Left lung (tissue), 10 donors: ENCODE measurements around the gene WDR74. TPM values are rescaled to one million over a fixed set of nuclear protein-coding genes. Genes with fewer than 3 reads are reported as not detected.

Experiments
- ATAC-seq: fragments of 200-7000 bp; cut with Tn5 transposase; one replicate; pipeline ENCODE4 v1.9.1; 2020; ENCODE audit warnings: moderate library complexity
- DNase-seq, 4 donors: peaks; one replicate each; pipeline ENCODE4 v3.0.0-alpha.2; 2013 to 2020
- H3K27ac ChIP-seq, 2 donors: fragments of 200-600 bp; sonication (generic) in 1 of 2; one replicate each; pipeline versions ENCODE4 v1.5.0 to v1.8.0; 2020 to 2021
- H3K27me3 ChIP-seq, 2 donors: fragments of 200-600 bp; sonication (generic) in 1 of 2; one replicate each; pipeline versions ENCODE4 v1.5.0 to v1.8.0; 2020 to 2021
- H3K36me3 ChIP-seq, 2 donors: fragments of 200-600 bp; sonication (generic) in 1 of 2; one replicate each; pipeline versions ENCODE4 v1.5.0 to v1.8.0; 2020 to 2021
- H3K4me1 ChIP-seq, 2 donors: fragments of 200-600 bp; one replicate each; pipeline ENCODE4 v1.8.0; 2021
- H3K4me3 ChIP-seq, 2 donors: fragments of 200-600 bp; sonication (generic) in 1 of 2; one replicate each; pipeline versions ENCODE4 v1.5.0 to v1.8.0; 2020 to 2021; ENCODE audit warnings: mild to moderate bottlenecking in 1 of 2
- H3K9me3 ChIP-seq, 2 donors: fragments of 200-600 bp; sonication (generic) in 1 of 2; one replicate each; pipeline versions ENCODE4 v1.5.0 to v1.8.0; 2020 to 2021
- intact Hi-C, 2 donors: fragments of 100-400 bp; cut with DNase I; formaldehyde crosslinking; loops; one replicate each; pipeline versions ENCODE4 v1.11.2 to v1.14.2; 2022
- microRNA-seq, 2 donors: library from miRNA; unstranded; fragments of <30 nt; microRNA quantifications; one replicate each; pipeline ENCODE4, GENCODE V29; 2019
- polyA plus RNA-seq, 6 donors: library from polyadenylated mRNA; unstranded; fragments of 120-200 nt; gene quantifications; one replicate each; pipeline ENCODE4 v1.2.1, GENCODE V29; 2013; ENCODE audit not compliant: insufficient read length in 6 of 6
- total RNA-seq, 2 donors: library from RNA; stranded (reverse); fragmentation: NEBNext Ultra II Directional; extraction: Animal tissue kit (Norgen Biotek cat#: 25700); gene quantifications; one replicate each; pipeline ENCODE4 v1.2.1, GENCODE V29; 2021
- TF ChIP-seq, protein P1 (sequence below), 2 donors: fragments of 200-600 bp; sonication (generic) in 1 of 2; IDR thresholded peaks; one replicate each; pipeline versions ENCODE4 v1.5.0 to v1.8.0; 2021; ENCODE audit warnings: antibody characterized with exemption in 2 of 2
- donor health status: DM: no; HTN: yes; CAD: no.
- donor health status: DM: no; HTN: no; CAD: no.

WDR74 gene
- total and polyA plus RNA-seq, 8 donors = 24.6 to 54.0 (median 43.3) TPM

DNA sequence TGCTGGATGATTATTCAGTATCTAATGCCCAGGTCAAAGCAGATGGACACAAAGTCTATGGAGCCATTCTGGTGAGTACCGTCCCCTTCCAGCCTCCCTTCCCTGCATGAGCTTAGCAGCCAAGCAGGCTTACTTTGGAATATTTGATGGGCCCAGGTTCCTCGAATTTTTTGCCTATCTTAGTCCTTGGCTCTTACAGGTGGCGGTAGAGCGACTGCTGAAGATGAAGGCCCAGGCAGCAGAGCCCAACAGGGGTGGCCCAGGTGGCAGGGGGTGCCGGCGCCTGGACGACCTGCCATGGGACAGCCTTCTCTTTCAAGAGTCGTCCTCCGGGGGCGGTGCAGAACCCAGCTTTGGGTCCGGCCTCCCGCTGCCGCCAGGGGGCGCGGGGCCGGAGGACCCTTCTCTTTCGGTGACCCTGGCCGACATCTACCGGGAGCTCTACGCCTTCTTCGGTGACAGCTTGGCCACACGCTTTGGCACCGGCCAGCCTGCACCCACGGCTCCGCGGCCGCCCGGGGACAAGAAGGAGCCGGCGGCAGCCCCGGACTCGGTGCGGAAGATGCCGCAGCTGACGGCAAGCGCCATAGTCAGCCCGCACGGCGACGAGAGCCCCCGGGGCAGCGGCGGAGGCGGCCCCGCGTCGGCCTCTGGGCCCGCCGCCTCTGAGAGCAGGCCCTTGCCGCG is 52.9 kb downstream of the WDR74 start:
- DNase-seq (peak; percentile 83 to 97 (median 91)), ATAC-seq (peak; percentile 84)
- H3K27ac ChIP-seq = peak overlapping the region; percentile 96 to 98
- H3K4me3 ChIP-seq = peak overlapping the region; percentile 91 to 96
- intact Hi-C loops = no loop called here
- H3K27me3 ChIP-seq = no peaks in the 10 kb centered on the region
- H3K36me3 ChIP-seq = peaks cover 0 to 43% of the 10 kb centered on the region in 2 donors
- TF ChIP-seq, protein P1, sequence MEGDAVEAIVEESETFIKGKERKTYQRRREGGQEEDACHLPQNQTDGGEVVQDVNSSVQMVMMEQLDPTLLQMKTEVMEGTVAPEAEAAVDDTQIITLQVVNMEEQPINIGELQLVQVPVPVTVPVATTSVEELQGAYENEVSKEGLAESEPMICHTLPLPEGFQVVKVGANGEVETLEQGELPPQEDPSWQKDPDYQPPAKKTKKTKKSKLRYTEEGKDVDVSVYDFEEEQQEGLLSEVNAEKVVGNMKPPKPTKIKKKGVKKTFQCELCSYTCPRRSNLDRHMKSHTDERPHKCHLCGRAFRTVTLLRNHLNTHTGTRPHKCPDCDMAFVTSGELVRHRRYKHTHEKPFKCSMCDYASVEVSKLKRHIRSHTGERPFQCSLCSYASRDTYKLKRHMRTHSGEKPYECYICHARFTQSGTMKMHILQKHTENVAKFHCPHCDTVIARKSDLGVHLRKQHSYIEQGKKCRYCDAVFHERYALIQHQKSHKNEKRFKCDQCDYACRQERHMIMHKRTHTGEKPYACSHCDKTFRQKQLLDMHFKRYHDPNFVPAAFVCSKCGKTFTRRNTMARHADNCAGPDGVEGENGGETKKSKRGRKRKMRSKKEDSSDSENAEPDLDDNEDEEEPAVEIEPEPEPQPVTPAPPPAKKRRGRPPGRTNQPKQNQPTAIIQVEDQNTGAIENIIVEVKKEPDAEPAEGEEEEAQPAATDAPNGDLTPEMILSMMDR (IDR thresholded peaks at IDR 0.05) = peak; percentile 90 to 97
- peaks cover 18 to 50% of the 10 kb centered on the region in 2 donors for H3K4me1 ChIP-seq
- no peaks in the 10 kb centered on the region for H3K9me3 ChIP-seq

Small RNA genes lying within 50 kb of the gene (microRNA-seq; reads per million reads assigned to microRNA genes)
- gene MIR6514 (0.84 to 1.6 reads per million in 2 donors), gene MIR6748 (0 to 0.14 reads per million in 2 donors)

Other genes with a start within 250 kb of the WDR74 start
- gene TUT1, start 248.1 kb downstream of the WDR74 start, total RNA-seq = 10 to 100 TPM; 12.6 to 19.8 TPM
- gene TUT1, start 248.1 kb downstream of the WDR74 start, polyA plus RNA-seq = 10 to 100 TPM; 21.9 to 27.8 (median 23.4) TPM
- gene MTA2, start 237.7 kb downstream of the WDR74 start, total RNA-seq = 10 to 100 TPM; 67.1 to 86.0 TPM
- gene MTA2, start 237.7 kb downstream of the WDR74 start, polyA plus RNA-seq = 100 to 1,000 TPM in 2 of 6 donors, 10 to 100 TPM in 4; 90.1 to 110 (median 97.4) TPM
- gene EML3, start 226.8 kb downstream of the WDR74 start, total RNA-seq = 10 to 100 TPM; 61.5 to 82.5 TPM
- gene EML3, start 226.8 kb downstream of the WDR74 start, polyA plus RNA-seq = 10 to 100 TPM; 39.3 to 58.5 (median 53.5) TPM
- gene ROM1, start 226.3 kb downstream of the WDR74 start, total RNA-seq = 1 to 10 TPM; 4.3 to 5.2 TPM
- 1 to 10 TPM; 3.4 to 6.5 (median 5.9) TPM for gene ROM1, start 226.3 kb downstream of the WDR74 start, polyA plus RNA-seq
- 10 to 100 TPM; 44.1 to 46.2 TPM for gene B3GAT3, start 217.6 kb downstream of the WDR74 start, total RNA-seq
- 10 to 100 TPM; 19.0 to 35.6 (median 25.0) TPM for gene B3GAT3, start 217.6 kb downstream of the WDR74 start, polyA plus RNA-seq
- gene GANAB, start 193.0 kb downstream of the WDR74 start, total RNA-seq = 100 to 1,000 TPM; 270 to 325 TPM
- 100 to 1,000 TPM; 287 to 341 (median 312) TPM for gene GANAB, start 193.0 kb downstream of the WDR74 start, polyA plus RNA-seq
- gene INTS5, start 186.3 kb downstream of the WDR74 start, total RNA-seq = 10 to 100 TPM; 24.2 to 27.1 TPM
- 10 to 100 TPM; 12.7 to 18.4 (median 17.5) TPM for gene INTS5, start 186.3 kb downstream of the WDR74 start, polyA plus RNA-seq
- gene C11orf98, start 174.4 kb downstream of the WDR74 start, total RNA-seq = 10 to 100 TPM; 46.2 to 65.5 TPM
- 10 to 100 TPM; 42.6 to 64.7 (median 51.1) TPM for gene C11orf98, start 174.4 kb downstream of the WDR74 start, polyA plus RNA-seq
- 10 to 100 TPM; 12.8 to 21.8 TPM for gene CSKMT, start 174.3 kb downstream of the WDR74 start, total RNA-seq
- 1 to 10 TPM; 5.1 to 7.4 (median 6.0) TPM for gene CSKMT, start 174.3 kb downstream of the WDR74 start, polyA plus RNA-seq
- 1 to 10 TPM; 6.6 to 6.7 TPM for gene UQCC3, start 167.9 kb downstream of the WDR74 start, total RNA-seq
- 1 to 10 TPM; 6.2 to 9.0 (median 6.8) TPM for gene UQCC3, start 167.9 kb downstream of the WDR74 start, polyA plus RNA-seq
- gene LBHD1, start 167.3 kb downstream of the WDR74 start, total RNA-seq = 1 to 10 TPM; 6.0 to 8.2 TPM
- 1 to 10 TPM; 4.4 to 9.9 (median 8.2) TPM for gene LBHD1, start 167.3 kb downstream of the WDR74 start, polyA plus RNA-seq
- 10 to 100 TPM; 67.5 to 74.4 TPM for gene UBXN1, start 160.5 kb downstream of the WDR74 start, total RNA-seq
- gene UBXN1, start 160.5 kb downstream of the WDR74 start, polyA plus RNA-seq = 100 to 1,000 TPM; 140 to 169 (median 157) TPM
- 1 to 10 TPM in 1 of 2 donors, under 1 TPM in 1; 0.32 to 2.0 TPM for gene LRRN4CL, start 150.1 kb downstream of the WDR74 start, total RNA-seq
- gene LRRN4CL, start 150.1 kb downstream of the WDR74 start, polyA plus RNA-seq = 1 to 10 TPM in 1 of 6 donors, under 1 TPM in 5; 0.32 to 1.2 (median 0.69) TPM
- 100 to 1,000 TPM in 1 of 2 donors, 10 to 100 TPM in 1; 77.8 to 109 TPM for gene BSCL2, start 132.2 kb downstream of the WDR74 start, total RNA-seq
- gene BSCL2, start 132.2 kb downstream of the WDR74 start, polyA plus RNA-seq = 10 to 100 TPM; 39.9 to 51.9 (median 46.3) TPM
- gene GNG3, start 131.9 kb downstream of the WDR74 start, total RNA-seq = under 1 TPM in 1 of 2 donors, not detected in 1; 0.42 TPM
- gene GNG3, start 131.9 kb downstream of the WDR74 start, polyA plus RNA-seq = 1 to 10 TPM; 1.5 to 1.9 (median 1.6) TPM
- gene HNRNPUL2, start 112.1 kb downstream of the WDR74 start, total RNA-seq = 10 to 100 TPM; 31.8 to 43.2 TPM
- gene HNRNPUL2, start 112.1 kb downstream of the WDR74 start, polyA plus RNA-seq = 10 to 100 TPM; 79.9 to 95.4 (median 91.2) TPM
- 10 to 100 TPM; 32.2 to 33.0 TPM for gene TTC9C, start 111.1 kb downstream of the WDR74 start, total RNA-seq
- 10 to 100 TPM; 36.9 to 43.4 (median 39.8) TPM for gene TTC9C, start 111.1 kb downstream of the WDR74 start, polyA plus RNA-seq
- 10 to 100 TPM; 11.2 TPM for gene ZBTB3, start 85.4 kb downstream of the WDR74 start, total RNA-seq
- 1 to 10 TPM; 7.3 to 9.6 (median 8.3) TPM for gene ZBTB3, start 85.4 kb downstream of the WDR74 start, polyA plus RNA-seq
- 10 to 100 TPM; 64.9 to 70.3 TPM for gene POLR2G, start 78.0 kb downstream of the WDR74 start, total RNA-seq
- gene POLR2G, start 78.0 kb downstream of the WDR74 start, polyA plus RNA-seq = 100 to 1,000 TPM; 135 to 159 (median 148) TPM
- gene TAF6L, start 68.2 kb downstream of the WDR74 start, total RNA-seq = 10 to 100 TPM; 14.5 to 24.9 TPM
- gene TAF6L, start 68.2 kb downstream of the WDR74 start, polyA plus RNA-seq = 10 to 100 TPM; 26.6 to 35.2 (median 30.3) TPM
- 10 to 100 TPM; 52.7 to 58.7 TPM for gene TMEM179B, start 52.2 kb downstream of the WDR74 start, total RNA-seq
- 10 to 100 TPM; 43.9 to 56.7 (median 49.8) TPM for gene TMEM179B, start 52.2 kb downstream of the WDR74 start, polyA plus RNA-seq
- gene TMEM223, start 47.6 kb downstream of the WDR74 start, total RNA-seq = 10 to 100 TPM; 15.7 to 16.2 TPM
- 10 to 100 TPM; 19.6 to 26.4 (median 20.7) TPM for gene TMEM223, start 47.6 kb downstream of the WDR74 start, polyA plus RNA-seq
- 10 to 100 TPM; 67.8 to 73.0 TPM for gene NXF1, start 34.1 kb downstream of the WDR74 start, total RNA-seq
- gene NXF1, start 34.1 kb downstream of the WDR74 start, polyA plus RNA-seq = 100 to 1,000 TPM; 118 to 157 (median 134) TPM
- 10 to 100 TPM; 38.9 to 40.5 TPM for gene STX5, start 7.5 kb downstream of the WDR74 start, total RNA-seq
- gene STX5, start 7.5 kb downstream of the WDR74 start, polyA plus RNA-seq = 10 to 100 TPM; 49.5 to 55.7 (median 51.2) TPM
- gene TEX54, start 6.7 kb downstream of the WDR74 start, total RNA-seq = not detected
- gene TEX54, start 6.7 kb downstream of the WDR74 start, polyA plus RNA-seq = under 1 TPM in 2 of 6 donors, not detected in 4; 0.36 to 0.69 TPM
- 100 to 1,000 TPM; 131 to 228 TPM for gene SLC3A2, start 41.3 kb upstream of the WDR74 start, total RNA-seq
- 100 to 1,000 TPM; 161 to 223 (median 180) TPM for gene SLC3A2, start 41.3 kb upstream of the WDR74 start, polyA plus RNA-seq
- gene CHRM1, start 81.8 kb upstream of the WDR74 start, total RNA-seq = 1 to 10 TPM; 1.2 to 2.3 TPM
- gene CHRM1, start 81.8 kb upstream of the WDR74 start, polyA plus RNA-seq = under 1 TPM; 0.34 to 0.71 (median 0.52) TPM
- not detected for gene SLC22A6, start 145.4 kb upstream of the WDR74 start, total RNA-seq
- gene SLC22A6, start 145.4 kb upstream of the WDR74 start, polyA plus RNA-seq = under 1 TPM in 5 of 6 donors, not detected in 1; 0.08 to 0.34 (median 0.14) TPM
- not detected for gene SLC22A8, start 176.3 kb upstream of the WDR74 start, total RNA-seq
- gene SLC22A8, start 176.3 kb upstream of the WDR74 start, polyA plus RNA-seq = under 1 TPM in 5 of 6 donors, not detected in 1; 0.17 to 0.54 (median 0.37) TPM